Upper lobe of right lung (tissue), 1 donor: Measurements from ENCODE around the gene GTSE1. TPM values are rescaled to one million over a fixed set of nuclear protein-coding genes. Genes with fewer than 3 reads are reported as not detected.
A peak's percentile ranks its signal among the peaks of the same experiment; 100 is the strongest.
"Not testable (repeated sequence)": the region's sequence is repeated elsewhere in the genome, so short reads cannot be mapped to it uniquely, and the experiment has no call there.

Experiments used
- ATAC-seq: fragments of 200-7000 bp; cut with Tn5 transposase; one replicate; pipeline ENCODE4 v1.9.1; 2020; ENCODE audit warnings: mild to moderate bottlenecking, moderate library complexity
- DNase-seq: peaks from one replicate; pipeline ENCODE4 v3.0.0-alpha.2; 2020
- H3K27ac ChIP-seq: fragments of 200-600 bp; one replicate; pipeline ENCODE4 v1.8.0; 2022
- H3K27me3 ChIP-seq: fragments of 200-600 bp; one replicate; pipeline ENCODE4 v1.8.0; 2022; ENCODE audit warnings: mild to moderate bottlenecking
- H3K36me3 ChIP-seq: fragments of 200-600 bp; one replicate; pipeline ENCODE4 v1.8.0; 2022
- H3K4me1 ChIP-seq: fragments of 200-600 bp; one replicate; pipeline ENCODE4 v1.8.0; 2022
- H3K4me3 ChIP-seq: fragments of 200-600 bp; one replicate; pipeline ENCODE4 v1.8.0; 2022; ENCODE audit warnings: mild to moderate bottlenecking
- H3K9me3 ChIP-seq: fragments of 200-600 bp; one replicate; pipeline ENCODE4 v1.8.0; 2022
- CTCF ChIP-seq: fragments of 200-600 bp; IDR thresholded peaks from one replicate; pipeline ENCODE4 v1.8.0; 2022; ENCODE audit warnings: antibody characterized with exemption
- intact Hi-C: fragments of 100-400 bp; cut with DNase I; formaldehyde crosslinking; loops from one replicate; pipeline ENCODE4 v1.11.0; 2022
- total RNA-seq: library from RNA; stranded (reverse); fragmentation: NEBNext Ultra II Directional; extraction: Animal tissue kit (Norgen Biotek cat#: 25700); gene quantifications from one replicate; pipeline ENCODE4 v1.2.1, GENCODE V29; 2021
- donor health status: DM: no; HTN: yes; CAD: no; lungs with severe emphysema.

GTSE1 gene
- total RNA-seq, 1 donor from 2014 or later = 0.43 TPM

- peaks cover 13% of the 10 kb centered on the region for H3K27me3 ChIP-seq
- ATAC-seq = no peak
- intact Hi-C loops = no loop called here
- H3K9me3 ChIP-seq = no peaks in the 10 kb centered on the region
- no peak within 1 kb of the TSS for H3K27ac ChIP-seq
- peaks cover 9% of the 10 kb centered on the region for H3K4me1 ChIP-seq
- H3K4me3 ChIP-seq = no peak within 1 kb of the TSS
- no peak for TF ChIP-seq CTCF
- H3K36me3 ChIP-seq = no peaks in the 10 kb centered on the region
- no peak for DNase-seq
Measured at GRCh38 chr22:46263216-46263590, 33.5 kb upstream of the GTSE1 start, which contains the start of gene PKDREJ. Gene PKDREJ, minus strand, starts transcription at chr22:46263343. Its CDS starts 21 bp downstream, at chr22:46263322.

- ATAC-seq, H3K9me3 ChIP-seq, H3K36me3 ChIP-seq, H3K4me3 ChIP-seq, H3K27ac ChIP-seq, DNase-seq, intact Hi-C loops: not testable (repeated sequence)
- H3K27me3 ChIP-seq = peaks cover 13% of the 10 kb centered on the region
- H3K4me1 ChIP-seq = peaks cover 22% of the 10 kb centered on the region
Measured at GRCh38 chr22:46264520-46264919, 32.1 kb upstream of the GTSE1 start.

GRCh38 chr22:46265627-46266026 lies 31.0 kb upstream of the GTSE1 start:
- Histone ChIP-seq H3K27me3 (peaks cover 13% of the 10 kb centered on the region), H3K4me1 (peaks cover 27% of the 10 kb centered on the region)
- H3K9me3 ChIP-seq, ATAC-seq, DNase-seq, H3K4me3 ChIP-seq, H3K36me3 ChIP-seq, intact Hi-C loops, H3K27ac ChIP-seq: not testable (repeated sequence)

GRCh38 chr22:46267431-46268279 lies 29.0 kb upstream of the GTSE1 start, which contains the start of gene TTC38:
Gene TTC38, plus strand, starts transcription at chr22:46268008. Its CDS starts 32 bp downstream, at chr22:46268040.
- Histone ChIP-seq H3K4me3 (peak within 1 kb of the TSS; percentile 88), H3K36me3 (peaks cover 10% of the 10 kb centered on the region), H3K4me1 (peaks cover 27% of the 10 kb centered on the region), H3K9me3 (no peaks in the 10 kb centered on the region), H3K27me3 (no peaks in the 10 kb centered on the region), H3K27ac (peak within 1 kb of the TSS; percentile 86)
- DNase-seq (peak; percentile 96), ATAC-seq (peak; percentile 98)
- intact Hi-C loops = no loop called here
- TF ChIP-seq CTCF = no peak

- intact Hi-C loops = no loop called here
- ATAC-seq (no peak), DNase-seq (no peak)
Measured at GRCh38 chr22:46269564-46269963, 27.1 kb upstream of the GTSE1 start.

GRCh38 chr22:46272196-46272595 lies 24.5 kb upstream of the GTSE1 start:
- no peak for TF ChIP-seq CTCF
- DNase-seq (no peak), ATAC-seq (no peak)
- Histone ChIP-seq H3K4me3 (no peak overlapping the region), H3K36me3 (peaks cover 51% of the 10 kb centered on the region), H3K9me3 (no peaks in the 10 kb centered on the region), H3K4me1 (peaks cover 22% of the 10 kb centered on the region), H3K27ac (no peak overlapping the region), H3K27me3 (no peaks in the 10 kb centered on the region)
- intact Hi-C loops = no loop called here

More at GRCh38 chr22:46269564-46269963, 27.1 kb upstream of the GTSE1 start:
- TF ChIP-seq CTCF = no peak
- Histone ChIP-seq H3K36me3 (peaks cover 29% of the 10 kb centered on the region), H3K27me3 (no peaks in the 10 kb centered on the region), H3K4me1 (peaks cover 27% of the 10 kb centered on the region), H3K27ac (no peak overlapping the region), H3K9me3 (no peaks in the 10 kb centered on the region), H3K4me3 (no peak overlapping the region)
